ENCODE results near the gene GPR31.
"Not testable (repeated sequence)": the region's sequence is repeated elsewhere in the genome, so short reads cannot be mapped to it uniquely, and the experiment has no call there.

DNA sequence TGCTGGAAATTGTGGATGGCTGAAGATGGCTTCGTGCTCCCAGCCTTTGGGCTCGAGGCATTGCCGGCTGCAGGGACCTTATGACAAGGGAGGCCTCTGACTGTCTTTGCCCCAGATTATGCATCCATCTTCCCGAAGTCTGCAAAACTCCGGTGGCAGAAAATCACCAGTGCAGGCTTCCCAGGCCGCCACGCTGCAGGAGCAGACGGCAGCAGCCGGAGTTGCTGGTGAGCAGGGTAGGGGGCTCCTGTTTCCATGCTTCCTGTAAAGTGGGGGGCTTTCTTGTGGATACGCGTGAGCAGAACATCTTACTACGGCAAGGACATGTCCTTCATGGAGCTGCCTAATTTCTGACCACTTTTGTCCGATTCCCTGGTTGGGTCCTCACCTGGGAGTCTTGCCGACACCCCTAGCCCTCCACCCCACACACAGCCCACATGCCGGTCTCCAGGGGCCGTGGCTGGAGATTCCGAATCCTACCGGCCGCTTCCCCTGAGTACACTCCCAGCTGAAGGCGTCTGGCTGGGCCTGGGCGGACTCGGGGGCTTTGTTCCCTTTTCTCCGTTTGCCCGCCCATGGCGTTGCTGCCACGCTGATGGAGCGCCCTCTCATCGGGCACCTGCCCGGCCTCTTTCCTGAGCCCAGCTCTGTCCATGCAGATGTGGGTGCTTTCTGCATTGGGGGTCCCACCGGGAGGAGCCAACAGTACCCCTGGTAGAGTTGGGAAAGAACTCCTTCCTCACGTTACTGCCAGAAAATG, 21.3 kb upstream of the GPR31 start:
- TF ChIP-seq, protein P1, sequence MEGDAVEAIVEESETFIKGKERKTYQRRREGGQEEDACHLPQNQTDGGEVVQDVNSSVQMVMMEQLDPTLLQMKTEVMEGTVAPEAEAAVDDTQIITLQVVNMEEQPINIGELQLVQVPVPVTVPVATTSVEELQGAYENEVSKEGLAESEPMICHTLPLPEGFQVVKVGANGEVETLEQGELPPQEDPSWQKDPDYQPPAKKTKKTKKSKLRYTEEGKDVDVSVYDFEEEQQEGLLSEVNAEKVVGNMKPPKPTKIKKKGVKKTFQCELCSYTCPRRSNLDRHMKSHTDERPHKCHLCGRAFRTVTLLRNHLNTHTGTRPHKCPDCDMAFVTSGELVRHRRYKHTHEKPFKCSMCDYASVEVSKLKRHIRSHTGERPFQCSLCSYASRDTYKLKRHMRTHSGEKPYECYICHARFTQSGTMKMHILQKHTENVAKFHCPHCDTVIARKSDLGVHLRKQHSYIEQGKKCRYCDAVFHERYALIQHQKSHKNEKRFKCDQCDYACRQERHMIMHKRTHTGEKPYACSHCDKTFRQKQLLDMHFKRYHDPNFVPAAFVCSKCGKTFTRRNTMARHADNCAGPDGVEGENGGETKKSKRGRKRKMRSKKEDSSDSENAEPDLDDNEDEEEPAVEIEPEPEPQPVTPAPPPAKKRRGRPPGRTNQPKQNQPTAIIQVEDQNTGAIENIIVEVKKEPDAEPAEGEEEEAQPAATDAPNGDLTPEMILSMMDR (conservative IDR thresholded peaks at IDR 0.05) = not testable (repeated sequence)
- TF ChIP-seq EZH2 (IDR thresholded peaks at IDR 0.05; ENCODE audit: low read depth) = not testable (repeated sequence)
